Hypothalamus (tissue), 51 donors: ENCODE data around the gene OR2C1.

Experiments
- DNase-seq, 51 donors: peaks; one replicate each; lab custom pipeline; 2025; lab: John Stamatoyannopoulos, UW

The OR2C1 gene

GRCh38 chr16:3355589-3355988 lies at the start of gene OR2C1:
Gene OR2C1, plus strand, starts transcription at chr16:3355889. Its CDS starts 52 bp downstream, at chr16:3355941.
- DNase-seq = no peak

- DNase-seq = no peak
These were observed 49.6 kb upstream of the OR2C1 start for GRCh38 chr16:3306078-3306477.

DNA sequence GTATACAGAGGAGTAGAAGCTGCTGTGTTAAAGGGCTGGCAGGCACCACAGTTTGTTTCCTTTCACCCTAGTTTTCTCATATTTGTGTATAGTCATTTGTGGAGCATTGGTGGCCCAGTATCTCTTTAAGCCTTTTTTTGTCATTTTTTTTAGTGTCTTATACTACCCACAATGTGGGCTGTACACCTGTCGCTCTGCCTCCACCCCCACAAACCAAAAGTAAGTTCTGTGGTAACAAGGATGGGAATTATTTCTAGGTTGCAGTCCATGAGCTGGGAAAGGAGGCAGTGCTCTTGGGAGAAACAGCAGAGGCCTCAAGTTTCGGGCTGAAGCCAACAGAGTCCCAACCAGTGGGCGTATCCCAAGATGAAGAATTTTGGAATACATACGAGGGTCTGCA lies 44.2 kb upstream of the OR2C1 start:
- no peak for DNase-seq

GRCh38 chr16:3317315-3317999 lies 38.2 kb upstream of the OR2C1 start:
- no peak for DNase-seq

DNA sequence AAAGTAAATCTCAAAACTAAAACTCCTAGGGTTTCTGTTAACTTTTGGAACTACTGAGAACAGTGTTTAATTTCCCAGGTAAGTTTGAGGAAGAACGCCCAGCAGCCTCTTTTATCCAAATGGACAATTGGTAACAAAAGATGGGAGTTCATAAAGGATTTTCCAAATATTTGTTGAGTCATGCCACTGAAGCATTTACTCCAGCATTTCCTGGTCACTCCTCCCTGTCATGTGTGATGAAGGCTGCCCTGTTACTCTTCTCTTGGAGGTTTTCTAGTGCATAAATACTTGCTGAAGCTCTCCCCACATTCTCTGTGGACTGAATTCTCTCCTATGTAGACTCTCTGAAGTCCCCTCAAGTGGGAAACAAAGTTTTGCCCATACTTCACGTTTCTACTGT lies 33.9 kb upstream of the OR2C1 start:
- no peak for DNase-seq

DNA sequence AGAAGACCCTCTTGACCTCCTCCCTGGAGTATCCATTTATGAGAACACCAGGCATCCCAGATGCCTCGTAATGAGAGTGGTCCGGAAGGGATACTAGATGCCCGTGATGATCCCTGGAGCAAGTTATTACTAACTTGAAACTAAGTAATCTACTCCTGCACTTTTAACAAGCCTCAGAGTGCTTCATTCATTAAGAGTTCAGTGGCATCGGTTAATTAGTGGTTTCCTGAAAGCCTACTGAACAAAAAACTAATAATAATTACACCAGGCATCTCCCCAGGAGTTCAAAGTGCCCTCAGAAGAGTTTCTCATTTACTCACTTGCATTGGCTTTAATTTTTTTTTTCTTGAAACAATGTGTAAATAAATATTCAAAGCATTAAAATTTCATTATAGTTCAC lies 28.2 kb upstream of the OR2C1 start:
- DNase-seq = no peak

DNA sequence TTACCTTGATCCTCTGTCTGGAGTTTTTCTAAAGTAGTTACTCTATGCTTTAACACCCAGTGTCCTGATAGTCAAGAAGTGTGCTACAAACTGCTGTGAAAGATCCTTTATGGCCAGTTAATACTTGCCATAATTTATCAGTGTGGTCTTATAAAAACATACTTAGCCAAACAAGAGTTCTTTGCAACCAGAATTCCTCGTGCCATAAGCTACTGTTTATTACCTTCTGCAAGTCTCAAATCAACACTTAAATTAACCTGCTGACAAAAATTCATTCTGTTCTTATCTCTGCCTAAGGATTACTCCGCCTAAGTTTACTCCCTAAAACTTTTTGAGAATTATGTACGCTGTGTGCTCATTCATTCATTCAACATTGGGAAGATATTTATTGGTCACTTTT lies 27.6 kb upstream of the OR2C1 start:
- no peak for DNase-seq

DNA sequence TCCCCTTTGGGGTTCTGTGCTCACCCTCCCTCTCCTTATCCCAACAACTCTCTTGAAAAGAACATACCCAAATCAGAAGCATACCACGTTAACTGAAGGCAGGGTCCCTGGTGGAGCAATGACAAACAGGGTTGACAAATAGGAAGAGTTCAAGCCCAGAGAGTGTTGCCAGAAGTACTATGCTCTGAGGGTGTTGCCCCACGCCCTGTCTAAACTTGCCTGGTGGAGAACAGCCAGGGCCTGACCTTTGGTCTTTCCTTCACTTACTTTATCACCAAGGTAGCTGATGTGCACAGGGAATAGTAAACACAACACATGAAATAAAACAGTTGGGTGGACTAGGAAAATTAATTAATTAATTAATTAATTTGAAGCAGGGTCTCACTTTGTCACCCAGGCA lies 27.0 kb upstream of the OR2C1 start:
- no peak for DNase-seq

- DNase-seq = no peak
These were observed 9.6 kb upstream of the OR2C1 start for GRCh38 chr16:3346041-3346440.

DNA sequence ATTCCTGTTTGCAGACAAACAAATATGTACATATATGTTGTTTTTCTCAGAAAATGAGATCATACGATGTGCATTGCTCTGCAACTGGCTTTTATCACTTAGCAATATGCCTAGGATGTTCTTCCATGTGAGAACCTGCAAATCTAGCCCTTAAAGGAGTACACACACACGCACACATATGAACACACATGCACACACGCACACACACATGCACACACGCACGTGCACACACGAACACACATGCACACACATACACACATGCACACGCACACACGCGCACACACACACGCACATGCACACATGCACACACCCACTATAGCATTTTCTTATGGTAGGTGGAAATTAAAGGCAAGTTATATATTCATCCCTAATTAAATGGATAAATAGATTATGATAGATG lies 8.1 kb upstream of the OR2C1 start:
- no peak for DNase-seq

DNA sequence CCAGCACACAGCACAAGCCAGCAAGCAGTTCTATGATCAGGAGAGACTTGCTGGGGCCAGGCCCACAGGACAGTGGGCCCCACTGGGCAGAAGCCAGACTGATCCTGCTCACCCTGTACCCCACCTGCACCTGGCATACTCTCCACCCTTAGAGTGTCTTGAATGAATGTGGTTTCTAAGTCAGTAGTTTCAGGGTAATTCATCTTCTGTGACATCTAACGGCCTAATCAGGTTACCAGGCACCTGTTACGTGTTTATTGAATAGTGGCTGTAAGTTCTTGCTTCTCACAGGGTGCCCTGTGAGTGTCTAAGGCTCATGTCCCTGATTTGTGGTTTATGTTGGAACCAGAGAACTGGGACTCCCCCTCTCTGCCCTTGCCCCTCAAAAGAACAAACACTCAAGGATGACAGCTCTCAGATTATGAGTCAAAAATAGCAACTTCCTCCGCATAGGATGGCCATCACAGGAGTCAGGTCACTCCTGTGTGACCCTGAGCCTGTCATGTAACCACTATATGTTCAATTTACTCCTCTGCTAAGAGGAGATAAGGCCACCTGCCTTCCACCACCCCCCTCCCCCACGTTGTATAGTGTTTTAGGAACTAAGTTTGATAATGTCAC lies 7.0 kb upstream of the OR2C1 start:
- DNase-seq = no peak

DNA sequence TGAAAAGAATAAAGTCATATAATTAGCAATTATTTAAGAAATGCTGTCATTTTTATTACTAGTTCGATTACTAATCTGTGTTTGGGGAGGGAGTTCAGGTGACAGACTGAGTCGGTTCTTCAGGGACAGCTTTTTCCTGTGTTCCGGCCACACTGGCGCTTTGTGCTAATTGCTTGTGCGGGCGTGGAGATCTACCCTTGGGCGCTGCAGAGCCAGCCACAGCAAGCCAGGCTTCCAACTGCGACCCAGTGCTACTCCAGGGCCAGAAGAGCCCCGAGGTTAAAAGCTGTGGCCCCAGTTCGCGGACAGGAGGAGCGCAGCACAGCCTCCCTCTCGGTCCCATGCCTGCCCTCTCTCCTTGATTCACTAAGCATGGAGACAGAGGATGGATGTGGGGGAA lies 6.5 kb upstream of the OR2C1 start:
- no peak for DNase-seq

GRCh38 chr16:3356118-3356517 lies 429 bp downstream of the OR2C1 start:
- no peak for DNase-seq

DNA sequence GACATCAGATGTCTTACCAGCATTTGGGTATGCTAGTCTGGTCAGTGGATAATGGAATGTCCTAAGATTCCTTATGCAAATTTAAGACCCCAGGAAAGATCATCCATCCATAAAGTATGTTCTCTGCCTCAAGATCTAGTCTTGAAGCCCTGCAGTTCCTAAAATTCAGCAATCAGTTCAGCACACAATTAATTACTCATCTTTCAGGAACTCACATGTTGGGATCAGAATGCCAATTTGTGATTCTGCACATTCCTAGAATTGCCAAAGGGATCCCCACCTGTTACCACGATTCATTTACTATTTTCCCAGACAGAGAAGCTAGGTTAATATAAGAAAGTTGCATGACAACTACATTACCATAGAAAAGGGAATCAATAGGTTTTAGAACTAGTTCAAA lies 3.2 kb downstream of the OR2C1 start:
- DNase-seq = no peak

DNA sequence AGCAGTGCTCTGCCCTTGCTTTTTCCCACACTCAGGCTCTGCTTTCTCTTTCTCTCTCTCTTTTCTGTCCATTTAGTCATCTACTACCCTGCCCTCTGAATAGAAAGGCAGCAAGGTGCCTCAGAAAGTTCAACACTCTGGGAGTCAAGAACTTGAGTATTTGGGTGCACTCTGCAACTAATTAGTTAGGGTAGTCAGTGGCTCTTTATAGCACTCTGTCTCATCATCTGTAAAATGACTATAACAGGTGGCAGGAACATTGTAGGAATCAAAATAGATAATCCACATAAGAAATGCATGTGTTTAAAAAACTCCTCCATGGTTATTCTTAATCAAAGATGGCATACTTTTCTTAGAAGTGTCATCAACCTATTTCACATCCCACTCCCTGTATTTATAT lies 7.2 kb downstream of the OR2C1 start:
- DNase-seq = no peak

- DNase-seq = no peak
These were observed 8.1 kb downstream of the OR2C1 start for GRCh38 chr16:3363793-3364192.

- peak; percentile 19 to 95 (median 86) for DNase-seq
These were observed 9.2 kb downstream of the OR2C1 start for GRCh38 chr16:3364774-3365427.

- no peak for DNase-seq
These were observed 13.4 kb downstream of the OR2C1 start for GRCh38 chr16:3369073-3369472.

GRCh38 chr16:3375680-3376079 lies 20.0 kb downstream of the OR2C1 start:
- DNase-seq = no peak

- no peak for DNase-seq
These were observed 22.2 kb downstream of the OR2C1 start for GRCh38 chr16:3377917-3378316.

DNA sequence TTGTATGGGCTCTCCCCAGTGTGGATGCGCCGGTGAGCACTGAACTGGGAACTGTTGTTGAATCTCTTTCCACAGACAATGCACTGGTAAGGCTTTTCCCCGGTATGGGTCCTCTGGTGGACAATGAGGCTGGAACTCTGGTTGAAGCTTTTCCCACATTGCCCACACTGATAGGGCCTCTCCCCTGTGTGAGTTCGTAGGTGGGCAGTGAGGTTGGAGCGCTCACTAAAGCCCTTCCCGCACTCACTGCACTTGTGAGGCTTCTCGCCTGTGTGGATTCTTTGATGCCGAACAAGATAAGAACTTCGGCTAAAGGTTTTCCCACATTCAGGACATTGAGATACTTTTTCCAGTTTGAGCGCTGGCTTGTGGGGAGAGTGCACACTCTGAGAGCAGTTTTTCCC lies 27.4 kb downstream of the OR2C1 start:
- DNase-seq = no peak

DNA sequence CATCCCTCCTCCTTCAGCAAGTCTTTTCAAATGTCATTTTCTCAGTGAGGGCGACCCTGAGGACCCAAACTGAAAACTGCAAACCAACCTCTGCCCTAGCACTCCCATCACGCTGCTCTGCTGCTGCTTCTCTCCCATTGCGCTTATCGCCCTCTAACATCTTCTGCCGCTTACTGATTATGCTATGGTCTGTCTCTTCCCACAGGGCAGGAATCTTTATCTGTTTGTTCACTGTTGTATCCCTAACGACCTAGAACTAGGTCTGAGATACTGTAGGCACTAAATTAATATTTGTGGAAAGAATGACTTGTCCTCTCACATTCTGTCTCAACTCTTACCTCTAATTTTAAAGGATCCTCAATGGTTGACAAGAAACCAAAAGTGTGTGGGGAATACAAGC lies 32.6 kb downstream of the OR2C1 start:
- no peak for DNase-seq
